ENCODE results near the gene GSG1. TPM values are rescaled to one million over a fixed set of nuclear protein-coding genes. Genes with fewer than 3 reads are reported as not detected.

The GSG1 gene
- total RNA-seq, 1 experiment from 2014 or later: not detected

- Histone ChIP-seq H4K20me1 (ENCODE audit: insufficient read depth, low read depth, low read length) (no peaks in the 10 kb centered on the region), H3K79me2 (ENCODE audit: low read length) (no peaks in the 10 kb centered on the region), H2AFZ (ENCODE audit: low read length) (no peak overlapping the region), H3K36me3 (ENCODE audit: insufficient read depth, low read length) (no peaks in the 10 kb centered on the region), H3K4me3 (ENCODE audit: low read length) (no peak overlapping the region), H3K4me2 (ENCODE audit: low read depth, low read length, poor library complexity, severe bottlenecking) (no peak overlapping the region), H3K9me2 (replicated peaks; ENCODE audit: insufficient read depth, low read length) (no peaks in the 10 kb centered on the region), H3K9ac (ENCODE audit: low read length) (no peak overlapping the region), H3K27ac (ENCODE audit: low read length) (no peak overlapping the region), H3K9me3 (ENCODE audit: low read length) (no peaks in the 10 kb centered on the region), H3K27me3 (ENCODE audit: low read length) (no peaks in the 10 kb centered on the region), H3K4me1 (ENCODE audit: low read length) (no peaks in the 10 kb centered on the region; the same call in 1 of the 2 replicates)
- no peak for DNase-seq
Measured at GRCh38 chr12:13144266-13144828, 40.9 kb upstream of the GSG1 start.

GRCh38 chr12:13142747-13143146 is 39.3 kb upstream of the GSG1 start:
- Histone ChIP-seq H3K4me2 (ENCODE audit: low read depth, low read length, poor library complexity, severe bottlenecking) (no peak overlapping the region), H3K4me3 (ENCODE audit: low read length) (no peak overlapping the region), H3K4me1 (ENCODE audit: low read length) (no peaks in the 10 kb centered on the region; the same call in 1 of the 2 replicates), H2AFZ (ENCODE audit: low read length) (no peak overlapping the region), H3K9me3 (ENCODE audit: low read length) (no peaks in the 10 kb centered on the region), H3K36me3 (ENCODE audit: insufficient read depth, low read length) (no peaks in the 10 kb centered on the region), H3K79me2 (ENCODE audit: low read length) (no peaks in the 10 kb centered on the region), H3K9me2 (replicated peaks; ENCODE audit: insufficient read depth, low read length) (no peaks in the 10 kb centered on the region), H3K27me3 (ENCODE audit: low read length) (no peaks in the 10 kb centered on the region), H4K20me1 (ENCODE audit: insufficient read depth, low read depth, low read length) (no peaks in the 10 kb centered on the region), H3K27ac (ENCODE audit: low read length) (no peak overlapping the region), H3K9ac (ENCODE audit: low read length) (no peak overlapping the region)
- no peak for DNase-seq

GRCh38 chr12:13141686-13142085 is 38.2 kb upstream of the GSG1 start:
- no peak overlapping the region for H3K4me3 ChIP-seq (ENCODE audit: low read length)
- H3K27me3 ChIP-seq (ENCODE audit: low read length): no peaks in the 10 kb centered on the region
- no peak overlapping the region for H3K9ac ChIP-seq (ENCODE audit: low read length)
- no peak overlapping the region for H3K27ac ChIP-seq (ENCODE audit: low read length)
- H3K36me3 ChIP-seq (ENCODE audit: insufficient read depth, low read length): no peaks in the 10 kb centered on the region
- H3K9me3 ChIP-seq (ENCODE audit: low read length): no peaks in the 10 kb centered on the region
- H3K4me2 ChIP-seq (ENCODE audit: low read depth, low read length, poor library complexity, severe bottlenecking): no peak overlapping the region
- no peaks in the 10 kb centered on the region; the same call in 1 of the 2 replicates for H3K4me1 ChIP-seq (ENCODE audit: low read length)
- no peaks in the 10 kb centered on the region for H3K9me2 ChIP-seq (replicated peaks; ENCODE audit: insufficient read depth, low read length)
- H2AFZ ChIP-seq (ENCODE audit: low read length): no peak overlapping the region
- no peaks in the 10 kb centered on the region for H4K20me1 ChIP-seq (ENCODE audit: insufficient read depth, low read depth, low read length)
- no peaks in the 10 kb centered on the region for H3K79me2 ChIP-seq (ENCODE audit: low read length)
- DNase-seq: no peak

GRCh38 chr12:13135371-13136178 is 32.1 kb upstream of the GSG1 start:
- H3K9me3 ChIP-seq (ENCODE audit: low read length): no peaks in the 10 kb centered on the region
- H3K4me3 ChIP-seq (ENCODE audit: low read length): no peak overlapping the region
- H3K27ac ChIP-seq (ENCODE audit: low read length): no peak overlapping the region
- no peaks in the 10 kb centered on the region for H3K4me1 ChIP-seq (ENCODE audit: low read length)
- no peaks in the 10 kb centered on the region for H3K9me2 ChIP-seq (replicated peaks; ENCODE audit: insufficient read depth, low read length)
- no peak overlapping the region for H3K9ac ChIP-seq (ENCODE audit: low read length)
- H3K27me3 ChIP-seq (ENCODE audit: low read length): no peaks in the 10 kb centered on the region
- no peaks in the 10 kb centered on the region for H4K20me1 ChIP-seq (ENCODE audit: insufficient read depth, low read depth, low read length)
- no peak for DNase-seq
- H3K36me3 ChIP-seq (ENCODE audit: insufficient read depth, low read length): no peaks in the 10 kb centered on the region
- H2AFZ ChIP-seq (ENCODE audit: low read length): no peak overlapping the region
- H3K79me2 ChIP-seq (ENCODE audit: low read length): no peaks in the 10 kb centered on the region
- H3K4me2 ChIP-seq (ENCODE audit: low read depth, low read length, poor library complexity, severe bottlenecking): no peak overlapping the region

GRCh38 chr12:13133886-13134285 is 30.4 kb upstream of the GSG1 start:
- no peak for DNase-seq
- Histone ChIP-seq H3K9me2 (replicated peaks; ENCODE audit: insufficient read depth, low read length) (no peaks in the 10 kb centered on the region), H2AFZ (ENCODE audit: low read length) (no peak overlapping the region), H3K27ac (ENCODE audit: low read length) (no peak overlapping the region), H3K79me2 (ENCODE audit: low read length) (no peaks in the 10 kb centered on the region), H4K20me1 (ENCODE audit: insufficient read depth, low read depth, low read length) (no peaks in the 10 kb centered on the region), H3K36me3 (ENCODE audit: insufficient read depth, low read length) (no peaks in the 10 kb centered on the region), H3K4me2 (ENCODE audit: low read depth, low read length, poor library complexity, severe bottlenecking) (no peak overlapping the region), H3K9me3 (ENCODE audit: low read length) (no peaks in the 10 kb centered on the region), H3K27me3 (ENCODE audit: low read length) (no peaks in the 10 kb centered on the region), H3K4me1 (ENCODE audit: low read length) (no peaks in the 10 kb centered on the region), H3K4me3 (ENCODE audit: low read length) (no peak overlapping the region), H3K9ac (ENCODE audit: low read length) (no peak overlapping the region)

GRCh38 chr12:13130981-13131380 is 27.5 kb upstream of the GSG1 start:
- Histone ChIP-seq H4K20me1 (ENCODE audit: insufficient read depth, low read depth, low read length) (no peaks in the 10 kb centered on the region), H3K9ac (ENCODE audit: low read length) (no peak overlapping the region)

GRCh38 chr12:13128291-13128965 is 25.0 kb upstream of the GSG1 start:
- H2AFZ ChIP-seq (ENCODE audit: low read length): no peak overlapping the region
- DNase-seq: no peak
- no peak overlapping the region for H3K4me3 ChIP-seq (ENCODE audit: low read length)
- no peaks in the 10 kb centered on the region for H3K27me3 ChIP-seq (ENCODE audit: low read length)
- H3K9me3 ChIP-seq (ENCODE audit: low read length): no peaks in the 10 kb centered on the region
- H4K20me1 ChIP-seq (ENCODE audit: insufficient read depth, low read depth, low read length): no peaks in the 10 kb centered on the region
- H3K4me1 ChIP-seq (ENCODE audit: low read length): no peaks in the 10 kb centered on the region
- no peaks in the 10 kb centered on the region for H3K36me3 ChIP-seq (ENCODE audit: insufficient read depth, low read length)
- no peak overlapping the region for H3K27ac ChIP-seq (ENCODE audit: low read length)
- no peak overlapping the region for H3K4me2 ChIP-seq (ENCODE audit: low read depth, low read length, poor library complexity, severe bottlenecking)
- no peaks in the 10 kb centered on the region for H3K79me2 ChIP-seq (ENCODE audit: low read length)
- no peak overlapping the region for H3K9ac ChIP-seq (ENCODE audit: low read length)
- H3K9me2 ChIP-seq (replicated peaks; ENCODE audit: insufficient read depth, low read length): no peaks in the 10 kb centered on the region

More at GRCh38 chr12:13130981-13131380, 27.5 kb upstream of the GSG1 start:
- Histone ChIP-seq H3K9me2 (replicated peaks; ENCODE audit: insufficient read depth, low read length) (no peaks in the 10 kb centered on the region), H3K27me3 (ENCODE audit: low read length) (no peaks in the 10 kb centered on the region), H3K4me2 (ENCODE audit: low read depth, low read length, poor library complexity, severe bottlenecking) (no peak overlapping the region), H3K36me3 (ENCODE audit: insufficient read depth, low read length) (no peaks in the 10 kb centered on the region), H3K4me3 (ENCODE audit: low read length) (no peak overlapping the region), H3K27ac (ENCODE audit: low read length) (no peak overlapping the region), H3K79me2 (ENCODE audit: low read length) (no peaks in the 10 kb centered on the region), H3K9me3 (ENCODE audit: low read length) (no peaks in the 10 kb centered on the region), H2AFZ (ENCODE audit: low read length) (no peak overlapping the region), H3K4me1 (ENCODE audit: low read length) (no peaks in the 10 kb centered on the region)
- DNase-seq: no peak

GRCh38 chr12:13127444-13127843 is 24.0 kb upstream of the GSG1 start:
- no peak for DNase-seq
- Histone ChIP-seq H3K36me3 (ENCODE audit: insufficient read depth, low read length) (no peaks in the 10 kb centered on the region), H2AFZ (ENCODE audit: low read length) (no peak overlapping the region), H4K20me1 (ENCODE audit: insufficient read depth, low read depth, low read length) (no peaks in the 10 kb centered on the region), H3K4me1 (ENCODE audit: low read length) (no peaks in the 10 kb centered on the region), H3K4me3 (ENCODE audit: low read length) (no peak overlapping the region), H3K4me2 (ENCODE audit: low read depth, low read length, poor library complexity, severe bottlenecking) (no peak overlapping the region), H3K9me2 (replicated peaks; ENCODE audit: insufficient read depth, low read length) (no peaks in the 10 kb centered on the region), H3K9ac (ENCODE audit: low read length) (no peak overlapping the region), H3K27ac (ENCODE audit: low read length) (no peak overlapping the region), H3K9me3 (ENCODE audit: low read length) (no peaks in the 10 kb centered on the region), H3K27me3 (ENCODE audit: low read length) (no peaks in the 10 kb centered on the region), H3K79me2 (ENCODE audit: low read length) (no peaks in the 10 kb centered on the region)

Data from Karpas-422 (cell line).